HK-2 (cell line): ENCODE data around the gene TRIM2.
"Not testable (repeated sequence)": the region's sequence is repeated elsewhere in the genome, so short reads cannot be mapped to it uniquely, and the experiment has no call there.

Experiments
- DNase-seq: peaks from one replicate; pipeline ENCODE4 v3.0.0-alpha.2; 2018; ENCODE audit not compliant: unreplicated experiment

TRIM2 gene

DNA sequence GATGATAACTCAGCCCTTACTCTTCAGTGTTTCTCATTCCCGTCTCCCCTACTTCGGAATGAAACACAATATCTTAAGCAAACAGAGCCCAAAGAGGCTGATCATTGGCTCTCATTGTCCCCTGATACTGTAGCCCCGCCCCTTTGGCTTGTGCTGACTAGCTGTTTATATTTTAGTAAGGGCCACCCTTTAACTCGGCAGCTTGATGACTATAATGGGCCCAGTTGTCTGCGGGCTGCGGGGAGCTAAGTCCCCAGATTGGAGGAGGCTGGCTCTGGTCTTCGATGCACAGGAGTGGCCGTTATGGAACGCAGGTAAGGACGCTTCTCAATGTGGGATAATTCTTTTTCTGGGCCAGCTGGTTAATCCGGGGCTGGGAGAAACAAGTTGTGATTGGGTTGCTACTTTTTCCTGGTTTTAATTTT is at the start of gene TRIM2:
Gene TRIM2, plus strand, starts transcription at position 197 of the 425 bp plus-strand sequence. Its CDS starts 88 bp downstream, at position 285.
- DNase-seq = peak; percentile 16

DNA sequence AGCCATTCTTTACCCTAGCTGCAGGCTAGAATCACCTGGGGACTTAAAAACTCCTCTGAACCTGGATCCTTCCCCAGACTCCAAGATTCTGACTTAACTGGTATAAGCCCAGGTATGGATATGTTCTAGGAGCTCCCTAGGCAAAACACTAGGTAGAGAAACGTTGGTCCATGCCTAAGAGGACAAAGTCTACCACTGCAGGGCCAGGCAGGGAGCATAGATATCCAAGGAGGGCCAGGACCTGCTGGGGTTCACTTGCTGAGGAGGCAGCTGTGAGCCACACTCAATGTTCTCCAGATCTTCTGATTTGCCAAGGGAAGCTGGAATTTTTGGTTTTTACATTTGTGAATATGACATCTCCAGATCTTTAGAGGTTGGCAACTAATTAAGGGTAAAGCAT is 48.6 kb upstream of the TRIM2 start:
- no peak for DNase-seq

DNA sequence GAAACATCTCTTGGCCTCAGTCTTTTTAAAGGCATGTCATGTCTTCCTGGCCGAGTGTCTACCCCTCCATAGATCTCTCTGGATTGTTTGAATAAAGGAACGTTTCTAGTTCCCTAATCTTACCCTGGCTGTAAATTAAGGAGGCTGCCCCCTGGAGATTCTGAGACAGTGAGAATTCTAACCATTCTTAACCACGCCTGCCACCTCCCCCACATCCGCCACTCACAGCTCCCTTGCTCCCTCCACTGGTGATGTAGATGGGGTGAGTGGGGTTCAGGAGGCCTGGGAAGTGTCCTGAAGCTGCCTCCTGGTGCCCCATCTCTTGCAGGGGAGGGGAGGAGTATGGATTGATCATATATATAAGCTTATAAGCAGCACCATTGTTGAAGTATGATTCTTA is 48.0 kb upstream of the TRIM2 start:
- DNase-seq = no peak

DNA sequence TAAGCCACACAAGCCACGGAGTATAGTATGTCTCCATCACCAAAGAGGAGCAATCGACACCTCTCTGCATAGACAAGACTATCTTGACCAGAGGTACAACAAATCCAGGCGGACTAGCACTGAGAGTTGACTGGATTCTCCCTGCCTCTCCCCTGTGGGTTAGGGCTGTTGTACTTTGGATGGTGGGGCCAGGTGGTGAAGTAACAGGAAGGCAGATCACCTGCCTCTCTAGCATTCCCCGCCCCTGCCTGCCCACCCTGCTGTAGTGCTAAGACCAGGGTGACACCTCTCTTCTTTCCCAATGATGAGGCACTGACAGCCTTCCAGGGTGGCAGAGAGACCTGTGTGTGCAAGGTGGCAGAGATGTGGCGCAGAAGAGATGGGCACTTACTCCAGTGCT is 47.5 kb upstream of the TRIM2 start:
- no peak for DNase-seq

DNA sequence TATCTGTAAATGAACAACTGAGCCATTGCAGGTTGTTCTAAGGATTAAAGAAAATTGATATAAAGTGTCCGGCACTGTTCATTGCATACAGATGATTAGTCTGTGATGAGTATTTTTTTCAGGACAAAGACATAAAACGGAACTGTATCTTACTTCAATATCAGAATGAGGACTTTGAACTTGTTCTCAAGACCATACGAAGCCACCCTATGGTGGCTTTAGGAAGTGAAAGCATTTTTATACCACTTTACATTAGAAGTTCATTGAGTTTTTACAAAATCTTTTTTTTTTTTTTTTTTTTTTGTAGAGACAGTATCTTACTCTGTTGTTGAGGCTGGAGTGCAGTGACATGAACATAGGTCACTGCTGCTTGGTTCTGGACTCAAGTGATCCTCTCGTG is 45.2 kb upstream of the TRIM2 start:
- no peak for DNase-seq

DNA sequence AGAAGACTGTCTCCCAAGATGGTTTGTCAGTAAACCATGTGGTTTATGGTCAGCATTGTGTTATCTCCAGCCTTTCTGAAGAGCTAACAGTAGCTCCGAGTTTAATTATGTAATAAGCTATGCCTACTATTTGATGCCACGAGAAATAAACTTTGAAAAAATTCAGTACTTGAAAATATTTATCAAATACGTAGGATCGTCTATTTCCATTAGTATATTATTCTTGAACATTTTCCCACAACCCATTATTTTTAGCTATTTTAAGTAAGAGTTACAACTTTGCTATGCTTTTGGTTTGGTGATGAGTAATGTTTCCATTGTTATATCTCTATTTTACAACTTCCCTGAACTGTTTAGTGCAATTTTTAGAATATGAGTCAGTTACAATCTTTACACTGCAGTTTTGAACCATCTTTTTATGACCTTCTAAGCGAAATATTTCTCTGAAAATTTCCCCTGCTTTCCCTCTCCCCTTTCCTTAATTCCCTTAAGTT is 44.5 kb upstream of the TRIM2 start:
- DNase-seq = no peak

DNA sequence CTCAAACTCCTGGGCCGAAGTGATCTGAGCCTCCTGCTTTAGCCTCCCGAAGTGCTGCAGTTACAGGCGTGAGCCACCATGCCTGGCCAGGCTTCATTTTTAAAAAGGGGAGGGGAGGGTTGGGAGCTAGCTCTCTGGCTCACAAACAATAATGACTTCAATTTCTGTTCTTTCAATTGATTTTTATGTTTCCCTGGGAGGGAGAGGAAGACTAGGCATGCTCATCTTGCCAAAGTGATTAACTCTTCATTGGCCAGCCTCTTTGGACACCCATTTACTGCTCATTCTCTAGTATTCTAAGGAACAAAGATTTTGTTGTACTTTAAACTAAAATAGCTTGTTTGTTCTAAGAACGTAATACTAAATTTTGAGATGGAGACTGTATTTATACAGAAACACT is 43.4 kb upstream of the TRIM2 start:
- no peak for DNase-seq

DNA sequence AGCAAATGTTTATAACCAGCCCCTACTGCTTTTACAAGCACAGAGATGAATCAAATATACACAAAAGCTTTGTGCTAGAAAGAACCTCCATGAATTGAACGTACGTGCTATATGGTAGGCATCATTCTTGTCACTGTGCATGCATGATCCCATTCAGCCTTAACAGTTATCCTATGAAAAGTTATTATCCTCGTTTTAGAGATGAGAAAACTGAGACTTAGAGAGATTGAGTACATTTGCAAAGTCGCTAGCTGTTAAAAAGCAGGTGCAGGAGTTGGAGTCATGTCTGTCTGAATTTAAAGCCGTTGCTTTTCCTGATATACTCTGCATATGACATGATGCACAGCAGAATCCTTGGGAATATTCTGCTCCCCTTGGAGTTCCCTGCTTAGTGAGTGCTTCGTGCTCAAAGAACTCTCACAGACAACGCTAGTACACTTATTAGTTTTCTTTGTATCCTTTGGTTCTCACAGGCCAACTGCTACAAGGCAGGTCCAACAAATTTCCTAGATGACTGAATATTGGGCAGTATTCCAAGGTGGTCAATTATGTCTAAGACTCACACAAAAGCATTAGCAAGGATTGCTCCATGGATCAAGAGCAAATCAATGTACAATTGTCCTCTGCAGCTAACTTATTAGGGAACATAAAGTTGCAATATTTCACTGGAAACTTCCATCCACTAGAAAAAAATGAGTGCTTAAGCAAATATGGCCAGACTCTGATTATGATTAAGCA is 42.8 kb upstream of the TRIM2 start:
- DNase-seq = no peak

DNA sequence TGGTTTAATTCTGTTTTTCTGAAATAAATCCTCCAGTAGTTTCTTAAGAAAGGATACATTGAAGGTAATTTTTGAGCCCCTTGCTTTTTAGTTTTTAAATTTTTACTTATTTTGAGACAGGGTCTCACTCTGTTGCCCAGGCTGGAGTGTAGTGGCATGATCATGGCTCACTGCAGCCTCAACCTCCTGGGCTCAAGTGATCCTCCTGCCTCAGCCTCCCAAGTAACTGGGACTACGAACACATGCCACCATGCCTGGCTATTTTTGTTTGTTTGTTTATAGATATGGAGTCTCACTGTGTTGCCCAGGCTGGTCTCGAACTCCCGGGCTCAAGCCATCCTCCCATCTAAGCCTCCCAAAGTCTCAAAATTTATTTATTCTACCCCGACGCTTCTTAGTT is 39.0 kb upstream of the TRIM2 start:
- not testable (repeated sequence) for DNase-seq

DNA sequence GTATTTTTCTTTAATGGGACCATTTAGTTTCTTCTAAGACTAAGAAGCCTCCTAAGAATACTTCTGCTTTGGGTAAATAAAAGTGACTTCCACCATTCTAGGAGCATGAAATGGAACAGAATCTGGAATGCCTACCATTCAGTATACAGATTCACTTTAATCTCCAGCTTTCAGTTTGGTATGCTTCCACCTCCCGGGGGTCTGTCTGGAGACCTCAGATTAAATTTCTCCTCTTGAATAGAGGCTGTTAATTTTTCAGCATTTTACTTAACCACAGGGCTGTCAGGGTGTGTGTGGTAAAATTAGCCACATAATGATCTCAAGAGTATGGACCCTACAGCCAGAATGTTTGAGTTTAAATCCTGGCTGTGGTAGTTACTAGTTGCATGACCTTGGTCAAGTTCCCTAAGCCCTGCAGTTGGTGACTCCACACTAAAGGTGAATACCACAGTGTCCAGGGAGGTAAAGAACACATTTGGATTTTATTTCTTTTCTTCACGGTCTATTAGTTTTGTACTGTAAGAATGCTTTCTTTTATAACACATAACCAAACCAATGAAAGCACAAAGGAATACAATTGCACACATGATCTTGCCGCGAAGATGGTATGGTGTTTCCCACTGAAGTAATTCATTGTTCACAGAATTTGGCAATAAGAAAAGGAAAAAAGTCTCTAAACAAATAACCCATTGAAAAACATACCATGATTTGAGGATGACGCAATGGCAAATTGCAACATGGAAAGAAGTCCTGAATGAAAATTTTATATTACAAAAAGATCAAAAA is 37.3 kb upstream of the TRIM2 start:
- DNase-seq = no peak

DNA sequence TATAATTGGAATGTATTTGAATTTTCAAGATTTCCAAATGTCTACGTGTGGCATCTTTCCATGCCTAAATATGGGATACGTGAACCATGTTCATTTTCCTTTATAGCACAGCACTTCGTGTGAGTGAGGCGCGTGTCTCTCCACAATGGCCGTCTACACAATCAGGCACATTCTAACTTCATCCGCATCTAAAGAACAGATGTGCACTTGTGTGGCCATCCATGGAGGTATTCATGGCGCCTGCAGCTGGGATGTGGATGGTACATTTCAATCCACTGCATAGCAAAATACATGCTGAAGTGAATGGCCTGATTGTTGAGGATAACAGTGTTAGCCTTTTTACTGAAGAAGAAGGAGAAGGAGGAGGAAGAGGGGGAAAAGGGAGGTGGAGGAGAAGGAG is 34.5 kb upstream of the TRIM2 start:
- DNase-seq = no peak

DNA sequence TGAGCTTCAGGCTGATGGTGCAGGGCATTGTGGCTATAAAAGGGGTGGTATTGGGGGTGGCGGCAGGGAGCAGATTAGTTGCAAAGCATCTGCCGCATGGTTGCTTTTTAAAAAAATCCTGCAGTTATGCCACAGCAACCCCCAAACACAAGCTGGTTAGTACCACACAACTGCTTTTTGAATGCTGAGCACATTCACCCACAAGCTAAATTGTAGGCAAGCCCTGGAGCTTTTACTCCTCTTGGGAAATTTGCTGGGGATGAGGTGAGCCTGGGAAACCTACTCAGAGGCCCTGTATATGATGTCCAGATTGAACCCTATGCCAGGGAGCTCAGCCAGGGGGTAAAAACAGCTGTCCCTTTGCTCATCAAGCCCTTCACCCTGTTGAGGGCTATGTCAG is 33.8 kb upstream of the TRIM2 start:
- no peak for DNase-seq

DNA sequence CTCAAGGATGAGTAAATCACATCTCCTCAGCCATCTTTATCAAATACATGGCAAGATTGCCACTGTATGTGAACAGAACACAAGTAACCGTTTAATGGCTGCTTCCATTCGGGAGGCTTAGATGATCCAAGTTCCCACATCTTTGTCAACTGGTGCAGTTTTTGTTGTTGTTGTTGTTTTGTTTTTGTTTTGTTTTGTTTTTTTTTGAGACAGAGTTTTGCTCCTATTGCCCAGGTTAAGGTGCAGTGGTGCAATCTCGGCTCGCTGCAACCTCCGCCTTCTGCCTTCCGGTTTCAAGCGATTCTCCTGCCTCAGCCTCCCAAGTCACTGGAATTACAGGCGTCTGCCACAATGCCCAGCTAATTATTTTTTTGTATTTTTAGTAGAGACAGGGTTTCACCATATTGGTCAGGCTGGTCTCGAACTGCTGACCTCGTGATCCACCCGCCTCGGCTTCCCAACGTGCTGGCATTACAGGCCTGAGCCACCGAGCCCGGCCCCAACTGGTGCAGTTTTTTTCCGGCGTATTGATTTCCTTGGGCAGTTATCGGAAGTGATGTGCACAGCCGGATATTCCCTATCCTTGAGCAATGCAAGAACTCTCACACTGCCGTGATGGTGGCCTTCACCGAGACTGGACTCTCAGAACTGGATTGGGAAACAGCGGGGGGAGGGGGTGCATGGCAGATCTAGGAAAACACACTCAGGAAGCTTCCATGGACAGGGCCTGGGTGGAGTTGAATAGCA is 29.2 kb upstream of the TRIM2 start:
- DNase-seq = no peak

DNA sequence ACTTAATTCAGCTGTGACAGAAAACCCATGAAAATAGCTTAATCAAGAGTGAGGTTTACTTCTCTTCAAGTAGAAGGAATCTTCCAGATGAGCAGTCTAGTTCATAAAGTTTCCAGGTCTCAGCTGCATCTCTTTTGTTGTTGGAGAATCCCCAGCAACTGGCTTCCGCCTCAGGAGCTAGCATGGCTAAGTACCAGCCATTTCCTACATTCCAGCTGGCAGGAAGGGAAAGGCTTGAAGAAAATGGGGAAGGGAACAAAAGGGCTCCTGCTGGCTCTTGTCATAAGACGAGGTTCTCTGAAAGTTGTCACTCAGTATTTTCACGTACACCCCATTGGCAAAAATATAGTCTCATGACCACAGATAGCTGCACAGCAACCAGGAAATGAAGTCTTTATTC is 27.3 kb upstream of the TRIM2 start:
- DNase-seq = no peak

DNA sequence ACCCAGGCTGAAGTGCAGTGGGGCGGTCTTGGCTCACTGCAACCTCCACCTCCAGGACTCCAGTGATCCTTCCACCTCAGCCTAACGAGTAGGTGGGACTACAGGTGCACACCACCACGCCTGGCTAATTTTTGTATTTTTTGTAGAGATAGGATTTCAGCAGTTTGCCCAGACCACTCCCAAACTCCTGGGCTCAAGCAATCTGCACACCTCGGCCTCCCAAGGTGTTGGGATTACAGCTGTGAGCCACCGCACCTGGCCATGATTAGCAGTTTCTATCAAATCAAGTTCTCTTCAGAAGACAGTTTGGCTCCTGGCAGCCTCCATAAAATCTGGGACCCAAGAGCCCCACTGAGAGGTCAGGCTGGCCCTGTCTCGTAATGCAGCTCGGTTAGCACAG is 26.4 kb upstream of the TRIM2 start:
- DNase-seq = no peak

DNA sequence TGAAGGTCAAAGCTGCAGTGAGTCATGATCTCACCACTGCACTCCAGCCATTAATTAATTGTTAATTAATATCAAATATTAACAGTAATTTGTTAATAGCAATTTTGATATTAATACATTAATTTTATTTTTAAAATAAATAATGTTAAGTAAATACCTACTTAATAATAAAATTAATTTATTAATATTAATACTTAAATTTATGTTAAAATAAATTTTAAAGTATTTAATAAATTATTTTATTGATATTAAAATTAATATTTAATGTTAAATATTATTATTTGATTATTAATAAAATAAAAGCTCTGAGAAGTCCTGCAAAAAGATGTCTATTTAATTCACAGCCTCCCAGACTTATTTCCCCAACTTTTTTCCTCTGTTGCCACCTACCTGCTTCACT is 25.1 kb upstream of the TRIM2 start:
- DNase-seq = no peak

DNA sequence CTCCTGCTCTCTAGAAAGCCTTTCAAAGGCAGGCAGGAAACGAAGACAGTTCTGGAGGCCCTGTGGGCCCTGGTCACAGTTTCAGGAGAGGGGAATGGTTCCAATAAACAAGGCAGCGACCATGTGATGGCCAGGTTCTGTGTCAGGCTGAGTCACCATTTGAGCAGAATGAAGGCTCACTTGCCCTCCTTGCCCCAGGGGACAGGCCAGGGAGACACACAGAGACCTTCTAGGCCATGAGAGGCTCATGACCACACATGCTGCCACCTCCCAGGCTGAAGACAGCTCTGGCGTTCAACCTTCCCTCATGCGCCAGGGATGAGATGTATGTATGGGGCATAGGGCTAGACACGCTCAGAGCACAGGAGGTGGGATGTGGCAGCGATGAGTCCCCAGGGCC is 22.9 kb upstream of the TRIM2 start:
- no peak for DNase-seq

DNA sequence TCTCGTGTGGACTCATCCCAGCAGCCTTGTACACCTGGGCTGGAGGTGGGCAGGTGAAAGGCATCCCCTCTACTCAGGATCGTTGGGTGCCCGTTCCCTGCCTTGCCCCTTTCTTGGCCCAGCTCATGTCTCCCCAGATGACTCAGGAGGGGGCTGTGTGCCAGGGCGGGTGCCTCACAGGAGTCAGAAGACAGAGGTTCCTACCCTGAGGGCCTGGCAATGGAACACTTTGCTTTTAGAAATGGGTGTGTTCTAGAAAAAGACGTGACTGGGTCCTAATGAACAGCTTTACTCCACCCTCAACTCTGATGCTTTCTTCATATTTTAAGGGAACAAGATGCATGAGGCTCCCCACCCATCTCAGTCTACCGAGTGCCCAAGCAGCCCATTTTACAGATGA is 22.5 kb upstream of the TRIM2 start:
- no peak for DNase-seq

DNA sequence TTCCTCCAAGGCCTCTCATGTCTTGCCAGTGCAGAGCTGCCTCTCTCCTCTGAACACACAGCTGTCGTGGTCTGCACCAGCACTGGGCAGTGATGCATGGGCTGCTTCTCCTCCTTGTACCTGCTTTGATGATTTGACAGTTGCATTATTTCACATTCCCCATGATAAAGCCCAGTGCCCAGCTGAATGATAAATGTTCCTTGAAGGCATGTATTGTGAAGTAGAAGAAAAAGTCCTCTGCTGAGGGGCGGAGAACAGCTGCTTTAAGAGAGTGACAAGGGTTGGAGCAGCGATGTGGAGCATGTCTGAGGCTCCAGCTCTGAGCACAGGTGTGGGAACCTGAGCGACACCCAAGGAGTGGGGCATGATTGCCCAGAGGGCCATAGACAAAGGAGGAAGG is 21.1 kb upstream of the TRIM2 start:
- DNase-seq = no peak

DNA sequence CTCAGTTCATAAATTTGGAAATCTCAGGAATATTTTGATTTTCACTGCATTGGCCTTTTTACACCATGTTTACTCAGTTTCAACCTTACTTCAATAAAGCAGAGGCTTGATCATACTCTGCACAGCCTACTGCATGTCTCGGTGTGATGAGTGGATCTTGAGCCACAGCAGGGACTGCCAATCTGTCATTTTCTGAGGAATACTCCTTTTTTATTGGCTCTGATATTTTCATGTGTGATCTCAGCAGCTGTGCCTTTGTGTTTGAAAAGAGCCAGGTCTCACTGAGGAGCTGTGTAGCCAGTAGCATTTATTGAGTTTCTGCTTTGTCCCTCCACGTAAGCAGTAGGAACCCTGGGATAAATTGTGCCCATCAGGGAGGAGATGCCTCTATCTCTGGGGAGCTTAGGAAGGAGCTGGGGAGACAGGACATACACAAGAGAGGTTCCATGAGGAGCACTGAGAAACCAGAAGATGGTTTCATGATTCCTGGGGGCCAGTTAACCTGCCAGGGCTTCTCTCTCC is 18.9 kb upstream of the TRIM2 start:
- DNase-seq = no peak

DNA sequence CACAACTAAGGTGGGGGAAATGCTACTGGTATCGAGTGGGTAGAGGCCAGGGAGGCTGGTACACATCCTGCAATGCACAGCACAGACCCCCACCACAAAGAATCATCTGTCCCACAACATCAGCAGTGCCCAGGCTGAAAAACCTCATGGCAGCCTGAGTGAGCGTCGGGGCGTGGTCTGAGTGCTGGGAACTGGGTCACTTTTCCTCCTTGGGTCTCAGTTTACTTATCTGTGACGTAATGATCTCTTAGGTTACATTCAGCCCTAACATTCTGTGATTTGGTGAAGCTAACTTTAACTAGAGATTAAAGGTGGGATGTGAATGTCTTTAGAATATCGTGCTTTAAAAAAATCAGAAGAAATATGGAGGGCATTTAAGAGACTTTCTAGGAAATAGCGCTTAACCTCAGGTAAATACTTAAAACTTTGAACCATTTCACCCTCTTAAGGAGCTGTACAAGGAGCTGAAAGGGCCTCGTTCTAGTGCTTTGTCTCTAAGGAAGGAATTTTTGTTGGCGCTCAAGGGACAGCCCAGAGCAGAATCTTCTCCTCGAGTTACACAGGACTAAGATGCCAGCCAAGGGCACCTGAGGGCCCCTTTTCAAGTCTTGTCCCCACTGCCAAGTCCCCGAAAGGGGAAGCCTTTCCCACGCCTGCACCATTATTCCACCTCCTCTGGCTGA is 18.1 kb upstream of the TRIM2 start:
- no peak for DNase-seq
